NCI-H1092 treated with DMSO at 0.1 percent for 48 hours (cell line): ENCODE results near the gene TBC1D9.

Experiments used
- DNase-seq: peaks from one replicate; lab custom pipeline; 2025; lab: John Stamatoyannopoulos, UW

The TBC1D9 gene

GRCh38 chr4:140612357-140612756, 143.8 kb downstream of the TBC1D9 start:
- DNase-seq = no peak

GRCh38 chr4:140611854-140612253, 144.3 kb downstream of the TBC1D9 start:
- DNase-seq = no peak

GRCh38 chr4:140609548-140610425, 146.4 kb downstream of the TBC1D9 start:
- DNase-seq = peak; percentile 84

GRCh38 chr4:140607852-140608251, 148.3 kb downstream of the TBC1D9 start:
- no peak for DNase-seq

- DNase-seq = no peak
These were observed 151.6 kb downstream of the TBC1D9 start for GRCh38 chr4:140604544-140604943.

- no peak for DNase-seq
These were observed 152.9 kb downstream of the TBC1D9 start for GRCh38 chr4:140603286-140603685.

- no peak for DNase-seq
These were observed 153.5 kb downstream of the TBC1D9 start for GRCh38 chr4:140602714-140603113.

- no peak for DNase-seq
These were observed 155.8 kb downstream of the TBC1D9 start for GRCh38 chr4:140600408-140600807.

GRCh38 chr4:140595065-140595464, 161.1 kb downstream of the TBC1D9 start:
- peak; percentile 28 for DNase-seq

GRCh38 chr4:140584439-140584838, 171.7 kb downstream of the TBC1D9 start:
- DNase-seq = no peak

GRCh38 chr4:140581078-140581477, 175.1 kb downstream of the TBC1D9 start:
- DNase-seq = no peak

- no peak for DNase-seq
These were observed 176.9 kb downstream of the TBC1D9 start for GRCh38 chr4:140579278-140579677.

GRCh38 chr4:140575489-140575888, 180.7 kb downstream of the TBC1D9 start:
- DNase-seq = no peak

GRCh38 chr4:140571620-140572019, 184.6 kb downstream of the TBC1D9 start:
- DNase-seq = no peak
